Hematopoietic multipotent progenitor cell (in vitro differentiated cells): ENCODE measurements around the gene FNDC11. TPM values are rescaled to one million over a fixed set of nuclear protein-coding genes. Genes with fewer than 3 reads are reported as not detected.
A peak's percentile ranks its signal among the peaks of the same experiment; 100 is the strongest.
"Not testable (repeated sequence)": the region's sequence is repeated elsewhere in the genome, so short reads cannot be mapped to it uniquely, and the experiment has no call there.

Experiments used
- DNase-seq, 3 donors: peaks; one replicate each; pipeline ENCODE4 v3.0.0-alpha.2; 2011 to 2015; ENCODE audit warnings: low read depth in 2 of 3, low spot score in 2 of 3
- total RNA-seq: library from RNA; depleted of rRNA; stranded (reverse); fragments of >200 nt; gene quantifications from one replicate; pipeline ENCODE4 v1.2.3, GENCODE V29; 2012

The FNDC11 gene
- total RNA-seq, 1 donor, result 1.3 TPM

GRCh38 chr20:63595416-63596127 lies 41.6 kb downstream of the FNDC11 start:
- DNase-seq, result no peak

GRCh38 chr20:63596423-63596822 lies 42.5 kb downstream of the FNDC11 start:
- no peak for DNase-seq

GRCh38 chr20:63597651-63598478 lies 43.9 kb downstream of the FNDC11 start:
- no peak for DNase-seq

DNA sequence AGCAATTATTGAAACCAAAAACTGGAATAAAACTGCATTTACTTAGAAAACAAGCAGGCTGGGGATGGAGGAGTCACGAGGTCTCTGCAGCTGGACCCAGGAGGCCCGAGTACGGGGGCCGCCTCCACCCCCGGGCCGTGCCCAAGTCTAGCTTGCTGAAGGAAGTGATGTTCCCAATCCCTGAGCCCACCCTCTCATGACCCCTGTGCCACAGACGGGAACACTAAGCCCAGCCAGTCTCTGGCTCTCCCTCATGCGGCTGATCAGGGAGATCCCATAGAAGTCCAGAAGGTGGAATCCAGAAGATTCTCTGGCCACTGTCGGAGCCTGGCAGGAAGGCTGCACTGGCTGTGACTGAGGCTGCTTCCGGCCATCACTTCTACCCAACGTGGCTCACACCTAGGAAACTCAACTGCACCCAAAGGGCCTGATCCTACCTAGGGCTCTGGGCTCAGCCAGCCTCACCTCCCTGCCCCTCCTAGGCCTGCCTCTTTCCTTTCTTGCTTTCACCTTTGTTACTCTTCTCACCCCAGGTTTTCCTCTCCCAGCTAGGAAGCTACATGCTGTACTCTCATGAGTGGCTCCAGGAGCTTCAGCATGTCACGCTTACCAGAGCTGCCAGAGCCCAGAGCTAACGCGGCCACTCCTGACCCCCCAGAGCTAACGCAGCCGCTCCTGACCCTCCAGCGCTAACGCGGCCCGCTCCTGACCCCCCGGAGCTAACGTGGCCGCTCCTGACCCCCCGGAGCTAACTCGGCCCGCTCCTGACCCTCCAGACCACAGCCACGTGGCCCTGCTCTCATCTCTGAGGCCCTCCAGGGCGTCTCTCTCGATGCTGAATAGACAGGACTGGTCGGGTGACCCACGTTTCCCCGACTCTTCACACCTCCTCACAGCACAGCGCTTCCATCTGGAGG lies 44.8 kb downstream of the FNDC11 start:
- DNase-seq, result no peak

DNA sequence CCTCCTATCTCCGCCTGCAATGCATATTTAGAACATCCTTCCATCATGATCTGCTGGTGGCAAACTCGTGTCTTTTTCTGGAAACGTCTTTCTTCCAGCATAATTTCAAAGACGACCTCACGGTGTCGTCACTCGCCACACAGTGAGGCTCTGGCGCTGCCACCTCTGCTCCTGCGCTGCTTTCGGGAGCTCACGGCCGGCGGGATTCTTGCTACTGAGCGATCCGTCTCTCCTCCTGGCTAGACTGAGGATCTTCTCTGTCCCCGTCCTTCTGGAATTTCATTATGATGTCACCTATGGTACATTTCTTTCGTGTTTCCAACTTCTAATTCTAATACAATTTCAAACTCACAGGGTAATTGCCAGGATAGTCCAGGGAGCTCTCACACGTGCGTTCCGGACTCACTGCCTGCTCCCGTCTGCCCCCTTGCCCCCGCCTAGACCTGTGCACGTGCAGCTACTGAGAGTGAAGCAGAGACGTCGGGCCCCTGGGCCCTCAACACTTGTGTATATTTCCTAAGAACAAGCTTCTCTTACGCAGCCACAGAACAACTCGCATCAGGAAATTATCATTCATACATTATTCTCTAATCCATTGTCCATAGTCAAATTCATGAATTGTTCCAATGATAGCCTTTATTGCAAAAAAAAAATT lies 45.6 kb downstream of the FNDC11 start:
- no peak for DNase-seq

DNA sequence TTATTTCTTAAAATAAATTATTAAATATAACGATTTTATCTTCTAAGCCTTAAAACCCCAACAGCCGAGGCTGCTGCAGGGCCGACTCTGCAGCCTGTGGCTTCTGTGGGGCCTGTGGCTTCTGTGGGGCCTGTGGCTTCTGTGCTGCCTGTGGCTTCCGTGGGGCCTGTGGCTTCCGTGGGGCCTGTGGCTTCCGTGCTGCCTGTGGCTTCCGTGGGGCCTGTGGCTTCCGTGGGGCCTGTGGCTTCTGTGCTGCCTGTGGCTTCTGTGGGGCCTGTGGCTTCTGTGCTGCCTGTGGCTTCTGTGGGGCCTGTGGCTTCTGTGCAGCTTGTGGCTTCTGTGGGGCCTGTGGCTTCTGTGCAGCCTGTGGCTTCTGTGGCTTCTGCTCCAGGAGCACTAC lies 47.7 kb downstream of the FNDC11 start:
- DNase-seq, result not testable (repeated sequence)

DNA sequence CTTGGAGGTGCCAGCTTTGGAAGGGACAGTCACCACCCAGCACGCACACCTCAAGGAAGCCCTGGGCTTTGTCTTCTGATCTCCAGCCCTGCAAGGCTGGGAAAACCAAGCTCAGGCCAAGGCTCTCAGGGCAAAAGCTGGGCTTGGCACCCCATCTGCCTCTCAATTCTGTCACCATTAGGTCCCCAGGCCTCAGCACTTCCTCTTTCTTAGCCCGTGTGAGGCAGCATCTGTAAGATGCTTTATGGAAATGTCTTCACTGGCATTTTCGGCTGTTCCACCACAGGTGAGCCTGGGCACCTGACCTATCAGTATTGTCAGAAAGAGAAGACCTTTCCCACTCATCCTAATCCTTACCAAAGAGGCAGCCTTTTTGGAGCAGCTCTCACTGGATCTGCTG lies 48.4 kb downstream of the FNDC11 start:
- peak in 1 of 3 donors; percentile 55 for DNase-seq

Other genes starting within 250 kb of the FNDC11 start
- not detected for gene CHRNA4, start 192.8 kb upstream of the FNDC11 start, total RNA-seq
- gene KCNQ2, start 81.5 kb upstream of the FNDC11 start, total RNA-seq, result 0.27 TPM
- gene EEF1A2, start 55.1 kb upstream of the FNDC11 start, total RNA-seq, result 0.27 TPM
- gene PPDPF, start 33.4 kb upstream of the FNDC11 start, total RNA-seq, result 87.3 TPM
- under 0.01 TPM for gene PTK6, start 16.8 kb upstream of the FNDC11 start, total RNA-seq
- not detected for gene SRMS, start 6.4 kb upstream of the FNDC11 start, total RNA-seq
- 69.7 TPM for gene HELZ2, start 20.1 kb downstream of the FNDC11 start, total RNA-seq
- 11.8 TPM for gene GMEB2, start 72.9 kb downstream of the FNDC11 start, total RNA-seq
- gene STMN3, start 99.3 kb downstream of the FNDC11 start, total RNA-seq, result 97.2 TPM
- gene RTEL1, start 104.2 kb downstream of the FNDC11 start, total RNA-seq, result 13.5 TPM
- 0.54 TPM for gene TNFRSF6B, start 142.5 kb downstream of the FNDC11 start, total RNA-seq
- 52.0 TPM for gene ARFRP1, start 153.8 kb downstream of the FNDC11 start, total RNA-seq
- gene ZGPAT, start 153.9 kb downstream of the FNDC11 start, total RNA-seq, result 33.4 TPM
- 15.6 TPM for gene LIME1, start 182.5 kb downstream of the FNDC11 start, total RNA-seq
- 14.3 TPM for gene SLC2A4RG, start 185.6 kb downstream of the FNDC11 start, total RNA-seq